ENCODE measurements around the gene EEF1AKMT4. TPM values are rescaled to one million over a fixed set of nuclear protein-coding genes. Genes with fewer than 3 reads are reported as not detected.

Gene EEF1AKMT4
- polyA plus RNA-seq, 1 donor: 2.2 TPM

- DNase-seq: no peak
These were observed 47.1 kb downstream of the EEF1AKMT4 start for GRCh38 chr3:184296616-184297015.

GRCh38 chr3:184298759-184299487 is 49.5 kb downstream of the EEF1AKMT4 start, which contains the start of gene PSMD2:
Gene PSMD2 (plus strand): TSS chr3:184299241. CDS start chr3:184299267, 26 bp downstream.
- DNase-seq: peak; percentile 97

GRCh38 chr3:184299488-184300377 is 50.3 kb downstream of the EEF1AKMT4 start:
- no peak for DNase-seq

- DNase-seq: no peak
These were observed 50.9 kb downstream of the EEF1AKMT4 start for GRCh38 chr3:184300378-184300720.

GRCh38 chr3:184305577-184305976 is 56.1 kb downstream of the EEF1AKMT4 start:
- DNase-seq: no peak

- DNase-seq: no peak
These were observed 57.0 kb downstream of the EEF1AKMT4 start for GRCh38 chr3:184306341-184306972.

GRCh38 chr3:184307915-184308314 is 58.4 kb downstream of the EEF1AKMT4 start:
- DNase-seq: no peak

Other genes with a start within 250 kb of the EEF1AKMT4 start
- gene ABCC5, start 231.8 kb upstream of the EEF1AKMT4 start, polyA plus RNA-seq (ENCODE audit: insufficient read length): 68.0 TPM
- not detected for gene HTR3D, start 217.9 kb upstream of the EEF1AKMT4 start, polyA plus RNA-seq (ENCODE audit: insufficient read length)
- gene HTR3C, start 196.6 kb upstream of the EEF1AKMT4 start, polyA plus RNA-seq (ENCODE audit: insufficient read length): not detected
- not detected for gene HTR3E, start 152.6 kb upstream of the EEF1AKMT4 start, polyA plus RNA-seq (ENCODE audit: insufficient read length)
- 54.6 TPM for gene EIF2B5, start 114.3 kb upstream of the EEF1AKMT4 start, polyA plus RNA-seq (ENCODE audit: insufficient read length)
- gene DVL3, start 94.3 kb upstream of the EEF1AKMT4 start, polyA plus RNA-seq (ENCODE audit: insufficient read length): 83.6 TPM
- 380 TPM for gene AP2M1, start 74.8 kb upstream of the EEF1AKMT4 start, polyA plus RNA-seq (ENCODE audit: insufficient read length)
- gene ABCF3, start 63.5 kb upstream of the EEF1AKMT4 start, polyA plus RNA-seq (ENCODE audit: insufficient read length): 65.4 TPM
- gene VWA5B2, start 20.1 kb upstream of the EEF1AKMT4 start, polyA plus RNA-seq (ENCODE audit: insufficient read length): 2.2 TPM
- 37.0 TPM for gene ALG3, start 710 bp upstream of the EEF1AKMT4 start, polyA plus RNA-seq (ENCODE audit: insufficient read length)
- gene CAMK2N2, start 11.9 kb downstream of the EEF1AKMT4 start, polyA plus RNA-seq (ENCODE audit: insufficient read length): 0.25 TPM
- not detected for gene ECE2, start 26.4 kb downstream of the EEF1AKMT4 start, polyA plus RNA-seq (ENCODE audit: insufficient read length)
- gene PSMD2, start 49.6 kb downstream of the EEF1AKMT4 start, polyA plus RNA-seq (ENCODE audit: insufficient read length): 252 TPM
- 178 TPM for gene EIF4G1, start 64.9 kb downstream of the EEF1AKMT4 start, polyA plus RNA-seq (ENCODE audit: insufficient read length)
- 9.9 TPM for gene FAM131A, start 87.9 kb downstream of the EEF1AKMT4 start, polyA plus RNA-seq (ENCODE audit: insufficient read length)
- gene CLCN2, start 111.9 kb downstream of the EEF1AKMT4 start, polyA plus RNA-seq (ENCODE audit: insufficient read length): 13.1 TPM
- gene POLR2H, start 112.0 kb downstream of the EEF1AKMT4 start, polyA plus RNA-seq (ENCODE audit: insufficient read length): 106 TPM
- 3.3 TPM for gene THPO, start 128.5 kb downstream of the EEF1AKMT4 start, polyA plus RNA-seq (ENCODE audit: insufficient read length)
- 10.6 TPM for gene CHRD, start 130.4 kb downstream of the EEF1AKMT4 start, polyA plus RNA-seq (ENCODE audit: insufficient read length)